Measurements from ENCODE around the gene ZBTB20.

DNA sequence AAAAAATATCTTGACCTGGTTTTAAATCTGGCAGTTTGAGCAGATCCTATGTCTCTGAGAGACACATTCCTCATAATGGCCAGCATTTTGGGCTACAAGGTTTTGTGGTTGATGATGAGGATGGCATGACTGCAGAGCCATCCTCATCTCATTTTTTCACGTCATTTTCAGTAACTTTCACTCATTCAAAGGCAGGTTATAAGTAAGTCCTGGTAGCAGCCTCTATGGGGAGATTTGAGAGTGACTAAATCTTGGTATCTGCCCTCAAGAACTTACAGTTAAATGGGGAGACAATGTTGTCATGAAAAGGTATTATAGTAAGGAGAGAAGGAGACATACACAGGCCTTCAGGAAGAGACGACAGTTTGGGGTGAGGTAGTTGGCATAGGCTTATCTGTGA is 838.7 kb downstream of the ZBTB20 start:
- TF ChIP-seq, protein P1, sequence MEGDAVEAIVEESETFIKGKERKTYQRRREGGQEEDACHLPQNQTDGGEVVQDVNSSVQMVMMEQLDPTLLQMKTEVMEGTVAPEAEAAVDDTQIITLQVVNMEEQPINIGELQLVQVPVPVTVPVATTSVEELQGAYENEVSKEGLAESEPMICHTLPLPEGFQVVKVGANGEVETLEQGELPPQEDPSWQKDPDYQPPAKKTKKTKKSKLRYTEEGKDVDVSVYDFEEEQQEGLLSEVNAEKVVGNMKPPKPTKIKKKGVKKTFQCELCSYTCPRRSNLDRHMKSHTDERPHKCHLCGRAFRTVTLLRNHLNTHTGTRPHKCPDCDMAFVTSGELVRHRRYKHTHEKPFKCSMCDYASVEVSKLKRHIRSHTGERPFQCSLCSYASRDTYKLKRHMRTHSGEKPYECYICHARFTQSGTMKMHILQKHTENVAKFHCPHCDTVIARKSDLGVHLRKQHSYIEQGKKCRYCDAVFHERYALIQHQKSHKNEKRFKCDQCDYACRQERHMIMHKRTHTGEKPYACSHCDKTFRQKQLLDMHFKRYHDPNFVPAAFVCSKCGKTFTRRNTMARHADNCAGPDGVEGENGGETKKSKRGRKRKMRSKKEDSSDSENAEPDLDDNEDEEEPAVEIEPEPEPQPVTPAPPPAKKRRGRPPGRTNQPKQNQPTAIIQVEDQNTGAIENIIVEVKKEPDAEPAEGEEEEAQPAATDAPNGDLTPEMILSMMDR (IDR thresholded peaks at IDR 0.05; ENCODE audit: poor library complexity, severe bottlenecking), result no peak
- TF ChIP-seq POLR2AphosphoS5 (IDR thresholded peaks at IDR 0.05), result no peak
- no peak for TF ChIP-seq EP300 (conservative IDR thresholded peaks at IDR 0.05; ENCODE audit: poor library complexity, severe bottlenecking)
- TF ChIP-seq, protein P2, sequence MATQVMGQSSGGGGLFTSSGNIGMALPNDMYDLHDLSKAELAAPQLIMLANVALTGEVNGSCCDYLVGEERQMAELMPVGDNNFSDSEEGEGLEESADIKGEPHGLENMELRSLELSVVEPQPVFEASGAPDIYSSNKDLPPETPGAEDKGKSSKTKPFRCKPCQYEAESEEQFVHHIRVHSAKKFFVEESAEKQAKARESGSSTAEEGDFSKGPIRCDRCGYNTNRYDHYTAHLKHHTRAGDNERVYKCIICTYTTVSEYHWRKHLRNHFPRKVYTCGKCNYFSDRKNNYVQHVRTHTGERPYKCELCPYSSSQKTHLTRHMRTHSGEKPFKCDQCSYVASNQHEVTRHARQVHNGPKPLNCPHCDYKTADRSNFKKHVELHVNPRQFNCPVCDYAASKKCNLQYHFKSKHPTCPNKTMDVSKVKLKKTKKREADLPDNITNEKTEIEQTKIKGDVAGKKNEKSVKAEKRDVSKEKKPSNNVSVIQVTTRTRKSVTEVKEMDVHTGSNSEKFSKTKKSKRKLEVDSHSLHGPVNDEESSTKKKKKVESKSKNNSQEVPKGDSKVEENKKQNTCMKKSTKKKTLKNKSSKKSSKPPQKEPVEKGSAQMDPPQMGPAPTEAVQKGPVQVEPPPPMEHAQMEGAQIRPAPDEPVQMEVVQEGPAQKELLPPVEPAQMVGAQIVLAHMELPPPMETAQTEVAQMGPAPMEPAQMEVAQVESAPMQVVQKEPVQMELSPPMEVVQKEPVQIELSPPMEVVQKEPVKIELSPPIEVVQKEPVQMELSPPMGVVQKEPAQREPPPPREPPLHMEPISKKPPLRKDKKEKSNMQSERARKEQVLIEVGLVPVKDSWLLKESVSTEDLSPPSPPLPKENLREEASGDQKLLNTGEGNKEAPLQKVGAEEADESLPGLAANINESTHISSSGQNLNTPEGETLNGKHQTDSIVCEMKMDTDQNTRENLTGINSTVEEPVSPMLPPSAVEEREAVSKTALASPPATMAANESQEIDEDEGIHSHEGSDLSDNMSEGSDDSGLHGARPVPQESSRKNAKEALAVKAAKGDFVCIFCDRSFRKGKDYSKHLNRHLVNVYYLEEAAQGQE (IDR thresholded peaks at IDR 0.05; ENCODE audit: borderline replicate concordance), result no peak
- TF ChIP-seq EZH2 (IDR thresholded peaks at IDR 0.05; ENCODE audit: borderline replicate concordance, insufficient read depth, low read length, poor library complexity, severe bottlenecking), result no peak
- TF ChIP-seq TAF1 (IDR thresholded peaks at IDR 0.05; ENCODE audit: low read depth), result no peak
- no peak for TF ChIP-seq SMC3 (conservative IDR thresholded peaks at IDR 0.05; ENCODE audit: poor library complexity)

Data from neural cell (in vitro differentiated cells).